Bronchial epithelial cell (primary cell): ENCODE data around the gene RALA. TPM values are rescaled to one million over a fixed set of nuclear protein-coding genes. Genes with fewer than 3 reads are reported as not detected.

Experiments used
- DNase-seq: peaks from one replicate; pipeline ENCODE4 v3.0.0-alpha.2; 2010; ENCODE audit warnings: low read depth
- FAIRE-seq: peaks from 2 replicates; lab custom pipeline; 2011; peaks lifted over from hg19 to GRCh38; lab: Jason Lieb, UNC
- H3K27me3 ChIP-seq: 2 replicates; pipeline ENCODE4 v1.5.1; 2011; ENCODE audit warnings: low read length; ENCODE audit not compliant: control insufficient read depth, insufficient read depth
- H3K36me3 ChIP-seq: 2 replicates; pipeline ENCODE4 v1.5.1; 2011; ENCODE audit warnings: low read length; ENCODE audit not compliant: control insufficient read depth, insufficient read depth
- H3K4me3 ChIP-seq: 2 replicates; pipeline ENCODE4 v1.5.1; 2011; ENCODE audit warnings: mild to moderate bottlenecking, low read depth, low read length, control low read depth
- total RNA-seq: library from RNA; depleted of rRNA; stranded (reverse); fragments of >200 nt; gene quantifications from 2 replicates; pipeline ENCODE4 v1.2.1, GENCODE V29; 2014
- TF ChIP-seq, protein P1 (sequence below): IDR thresholded peaks from 2 replicates; pipeline ENCODE4 v1.5.1; 2011; ENCODE audit warnings: mild to moderate bottlenecking, moderate library complexity, low read length, control low read depth, inconsistent platforms; ENCODE audit not compliant: insufficient read depth, severe bottlenecking

The RALA gene
- total RNA-seq, 1 donor from 2014 or later: 15.3 TPM

GRCh38 chr7:39721345-39721744, 98.0 kb downstream of the RALA start:
- DNase-seq: no peak
- Histone ChIP-seq H3K27me3 (no peaks in the 10 kb centered on the region), H3K36me3 (no peaks in the 10 kb centered on the region), H3K4me3 (no peak overlapping the region)
- peak; percentile 68 for FAIRE-seq
- TF ChIP-seq, protein P1, sequence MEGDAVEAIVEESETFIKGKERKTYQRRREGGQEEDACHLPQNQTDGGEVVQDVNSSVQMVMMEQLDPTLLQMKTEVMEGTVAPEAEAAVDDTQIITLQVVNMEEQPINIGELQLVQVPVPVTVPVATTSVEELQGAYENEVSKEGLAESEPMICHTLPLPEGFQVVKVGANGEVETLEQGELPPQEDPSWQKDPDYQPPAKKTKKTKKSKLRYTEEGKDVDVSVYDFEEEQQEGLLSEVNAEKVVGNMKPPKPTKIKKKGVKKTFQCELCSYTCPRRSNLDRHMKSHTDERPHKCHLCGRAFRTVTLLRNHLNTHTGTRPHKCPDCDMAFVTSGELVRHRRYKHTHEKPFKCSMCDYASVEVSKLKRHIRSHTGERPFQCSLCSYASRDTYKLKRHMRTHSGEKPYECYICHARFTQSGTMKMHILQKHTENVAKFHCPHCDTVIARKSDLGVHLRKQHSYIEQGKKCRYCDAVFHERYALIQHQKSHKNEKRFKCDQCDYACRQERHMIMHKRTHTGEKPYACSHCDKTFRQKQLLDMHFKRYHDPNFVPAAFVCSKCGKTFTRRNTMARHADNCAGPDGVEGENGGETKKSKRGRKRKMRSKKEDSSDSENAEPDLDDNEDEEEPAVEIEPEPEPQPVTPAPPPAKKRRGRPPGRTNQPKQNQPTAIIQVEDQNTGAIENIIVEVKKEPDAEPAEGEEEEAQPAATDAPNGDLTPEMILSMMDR: no peak

GRCh38 chr7:39721919-39722597, 98.7 kb downstream of the RALA start:
- Histone ChIP-seq H3K27me3 (no peaks in the 10 kb centered on the region), H3K4me3 (no peak overlapping the region), H3K36me3 (no peaks in the 10 kb centered on the region)
- DNase-seq: no peak
- no peak for FAIRE-seq
- TF ChIP-seq, protein P1: no peak

DNA sequence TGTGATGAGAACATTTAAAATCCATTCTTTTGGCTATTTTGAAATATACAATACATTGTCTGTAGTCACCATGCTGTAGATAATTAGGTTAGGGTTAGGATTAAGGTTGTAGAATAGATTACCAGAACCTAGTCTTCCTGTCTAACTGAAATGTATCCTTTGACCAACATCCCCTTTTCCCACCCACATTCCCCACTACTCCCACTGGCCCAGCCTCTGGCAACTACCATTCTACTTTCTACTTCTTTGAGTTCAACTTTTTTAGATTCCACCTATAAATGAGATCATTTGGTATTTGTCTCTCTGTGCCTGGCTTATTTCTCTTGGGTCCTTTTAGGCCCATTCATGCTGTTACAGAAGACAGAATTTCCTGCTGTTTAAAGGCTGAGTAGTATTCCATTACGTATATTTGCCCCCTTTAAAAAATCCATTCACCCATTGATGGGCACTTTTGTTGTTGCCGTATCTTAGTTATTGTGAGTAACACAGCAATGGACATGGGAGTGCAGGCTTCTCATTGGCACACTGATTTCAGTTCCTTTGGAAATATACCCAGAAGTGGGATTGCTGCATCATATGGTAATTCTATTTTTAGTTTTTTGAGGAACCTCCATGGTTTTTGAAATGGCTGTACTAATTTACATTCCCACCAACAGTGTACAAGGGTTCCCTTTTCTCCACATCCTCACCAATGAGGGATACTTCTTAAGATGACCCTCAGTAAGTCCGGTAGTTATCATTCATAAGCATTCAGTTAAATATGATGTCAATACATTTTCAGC, 104.0 kb downstream of the RALA start:
- H3K36me3 ChIP-seq: no peaks in the 10 kb centered on the region
- no peak overlapping the region for H3K4me3 ChIP-seq
- TF ChIP-seq, protein P1: no peak
- FAIRE-seq (no peak), DNase-seq (no peak)
- no peaks in the 10 kb centered on the region for H3K27me3 ChIP-seq

- no peaks in the 10 kb centered on the region for H3K27me3 ChIP-seq
- peak overlapping the region; percentile 49 for H3K4me3 ChIP-seq
- DNase-seq: peak; percentile 86
- no peaks in the 10 kb centered on the region for H3K36me3 ChIP-seq
- no peak for FAIRE-seq
- TF ChIP-seq, protein P1: no peak
These were observed 109.7 kb downstream of the RALA start for GRCh38 chr7:39732837-39733804.

DNA sequence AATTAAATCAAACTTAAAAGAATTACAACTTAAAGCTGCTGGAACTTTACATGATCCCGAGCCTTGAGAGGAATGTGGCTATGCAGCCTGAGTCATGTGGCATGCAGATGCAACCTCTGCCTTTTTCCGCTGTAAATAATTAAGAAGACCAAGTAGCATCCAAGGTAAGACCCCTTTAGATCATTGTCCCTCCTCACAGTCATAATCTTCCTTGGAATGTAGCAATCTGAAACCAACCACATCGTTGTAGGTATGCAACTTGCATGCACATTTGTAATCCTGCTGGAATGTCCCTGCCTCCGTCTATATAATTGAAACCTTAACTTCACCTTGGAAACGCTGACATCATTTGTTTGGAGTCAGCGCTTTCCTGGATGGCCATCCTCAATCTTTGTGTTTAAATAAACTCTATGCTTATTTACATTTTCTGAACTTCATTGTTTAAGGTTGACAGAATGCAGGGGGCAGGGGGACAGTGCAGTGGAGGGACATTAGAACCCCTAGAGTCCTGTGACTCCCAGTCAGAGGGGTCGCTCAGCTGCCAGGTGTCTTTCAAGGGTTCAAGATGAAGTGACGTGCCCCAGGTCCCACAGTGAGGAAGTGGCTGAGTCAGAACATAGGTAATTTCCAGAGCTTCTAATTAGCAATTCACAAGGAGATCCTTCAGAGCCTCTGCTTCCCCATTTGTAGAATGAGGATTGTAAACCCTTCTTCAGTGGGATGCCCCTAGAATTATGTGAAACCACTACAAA, 110.7 kb downstream of the RALA start:
- Histone ChIP-seq H3K36me3 (no peaks in the 10 kb centered on the region), H3K4me3 (peak overlapping the region; percentile 49), H3K27me3 (no peaks in the 10 kb centered on the region)
- TF ChIP-seq, protein P1: no peak
- DNase-seq (peak; percentile 90), FAIRE-seq (no peak)
